Mucosa of rectum (tissue), 2 donors: Measurements from ENCODE around the gene ERGIC1.

Source experiments
- H3K27ac ChIP-seq, 2 donors: one replicate each; pipeline ENCODE4 v1.7.0; 2013; ENCODE audit warnings: inconsistent platforms in 2 of 2, low read depth in 2 of 2, low read length in 2 of 2
- H3K27me3 ChIP-seq, 2 donors: one replicate each; pipeline ENCODE4 v1.7.0; 2013; ENCODE audit warnings: low read length in 2 of 2; ENCODE audit not compliant: control insufficient read depth in 2 of 2, insufficient read depth in 2 of 2
- H3K36me3 ChIP-seq, 2 donors: one replicate each; pipeline ENCODE4 v1.7.0; 2013; ENCODE audit warnings: low read length in 2 of 2; ENCODE audit not compliant: control insufficient read depth in 2 of 2, insufficient read depth in 2 of 2
- H3K4me1 ChIP-seq, 2 donors: one replicate each; pipeline ENCODE4 v1.7.0; 2013; ENCODE audit warnings: low read length in 2 of 2, mild to moderate bottlenecking in 1 of 2; ENCODE audit not compliant: control insufficient read depth in 2 of 2, insufficient read depth in 2 of 2
- H3K4me3 ChIP-seq, 2 donors: one replicate each; pipeline ENCODE4 v1.7.0; 2013; ENCODE audit warnings: low read length in 2 of 2
- H3K9ac ChIP-seq, 2 donors: one replicate each; pipeline ENCODE4 v1.7.0; 2013; ENCODE audit warnings: low read length in 2 of 2, low read depth in 1 of 2, mild to moderate bottlenecking in 1 of 2
- H3K9me3 ChIP-seq, 2 donors: one replicate each; pipeline ENCODE4 v1.7.0; 2013; ENCODE audit warnings: low read length in 2 of 2; ENCODE audit not compliant: control insufficient read depth in 2 of 2
- donor health status: healthy.
- donor health status: Normal muscosa, but diverticular disease.

ERGIC1 gene

DNA sequence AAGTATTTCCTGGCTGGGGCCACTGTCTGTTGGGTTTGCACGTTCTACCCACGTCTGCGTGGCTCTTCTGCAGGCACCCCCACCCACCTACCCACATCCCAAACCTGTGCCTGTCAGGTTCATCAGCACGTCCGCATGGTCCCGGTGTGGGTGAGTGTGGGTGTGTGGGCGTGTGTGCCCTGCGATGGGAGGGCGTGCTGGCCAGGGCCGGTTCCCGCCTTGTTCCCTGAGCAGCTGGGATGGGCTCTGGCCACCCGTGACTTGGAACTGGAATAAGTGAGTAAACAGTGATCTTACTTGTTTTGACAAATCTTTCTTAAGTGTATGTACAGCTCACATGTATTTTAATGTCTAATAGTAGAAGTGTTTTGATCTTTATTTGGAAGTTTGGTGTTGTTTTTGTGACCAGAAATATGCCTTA, 20.4 kb downstream of the ERGIC1 start:
- Histone ChIP-seq H3K4me3 (no peak overlapping the region), H3K9ac (peak overlapping the region; percentile 14 to 47), H3K27ac (peak overlapping the region; percentile 49 to 78), H3K9me3 (no peaks in the 10 kb centered on the region), H3K27me3 (no peaks in the 10 kb centered on the region), H3K4me1 (peaks cover 45 to 54% of the 10 kb centered on the region in 2 donors), H3K36me3 (peaks cover 3% of the 10 kb centered on the region in 2 donors)

DNA sequence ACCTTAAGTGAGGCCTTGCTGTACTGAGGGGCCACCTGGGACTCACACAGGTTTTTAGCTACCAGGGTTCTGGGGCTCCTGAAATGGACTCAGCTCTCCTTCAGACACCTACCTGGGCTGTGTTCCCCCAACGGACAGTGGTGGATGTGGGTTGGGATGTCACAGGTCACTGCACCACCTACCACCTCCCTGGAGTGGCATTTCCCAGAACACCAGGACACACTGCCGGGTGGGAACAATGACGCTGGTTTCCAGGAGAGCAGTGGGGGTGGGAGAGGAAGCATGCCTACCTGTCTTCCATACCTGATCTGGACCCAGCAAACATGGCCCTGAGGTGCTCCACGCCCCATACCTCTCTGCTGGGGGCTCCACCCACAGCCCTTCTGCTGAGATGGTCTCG, 20.9 kb downstream of the ERGIC1 start:
- H3K4me3 ChIP-seq = peak overlapping the region in 1 of 2 donors; percentile 14
- H3K4me1 ChIP-seq = peaks cover 46 to 54% of the 10 kb centered on the region in 2 donors
- peak overlapping the region in 1 of 2 donors; percentile 47 for H3K9ac ChIP-seq
- H3K27me3 ChIP-seq = no peaks in the 10 kb centered on the region
- peaks cover 3% of the 10 kb centered on the region in 2 donors for H3K36me3 ChIP-seq
- peak overlapping the region; percentile 49 to 78 for H3K27ac ChIP-seq
- no peaks in the 10 kb centered on the region for H3K9me3 ChIP-seq

DNA sequence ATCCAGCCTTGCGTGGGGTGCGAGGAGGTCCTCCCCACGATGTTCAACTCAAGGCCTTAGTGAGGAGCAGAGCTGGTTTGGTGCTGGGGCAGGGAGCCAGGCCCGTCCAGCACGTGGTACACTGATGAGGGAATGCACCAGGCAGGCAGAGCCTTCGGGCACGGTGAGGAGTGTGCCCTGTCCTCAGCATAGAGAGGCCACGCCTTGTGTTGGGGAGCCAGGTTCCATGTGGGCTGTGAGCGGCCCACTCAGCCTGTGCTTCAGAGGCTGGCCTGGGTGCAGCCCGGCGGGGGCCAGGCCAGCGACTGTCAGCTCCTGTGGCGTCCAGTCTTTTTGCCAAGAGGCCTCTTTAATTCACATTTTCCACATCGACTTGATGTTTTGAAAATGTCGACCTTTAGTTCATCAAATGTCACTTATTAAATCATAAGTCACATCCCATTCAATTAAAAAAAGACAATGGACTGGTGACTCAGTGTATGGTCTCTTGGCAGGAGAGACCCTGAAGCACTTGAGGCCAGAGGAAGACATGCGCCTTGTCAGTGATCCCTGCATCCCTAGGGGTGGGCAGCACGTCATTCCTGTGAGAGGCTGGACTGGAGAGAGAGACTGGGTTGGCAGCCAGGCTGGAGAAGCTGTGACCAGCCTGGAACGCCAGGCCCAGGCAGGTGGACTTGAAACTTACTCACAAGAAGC, 21.7 kb downstream of the ERGIC1 start:
- Histone ChIP-seq H3K9me3 (no peaks in the 10 kb centered on the region), H3K27me3 (no peaks in the 10 kb centered on the region), H3K27ac (peak overlapping the region; percentile 43 to 49), H3K4me3 (peak overlapping the region in 1 of 2 donors; percentile 7), H3K4me1 (peaks cover 48 to 57% of the 10 kb centered on the region in 2 donors), H3K36me3 (peaks cover 3% of the 10 kb centered on the region in 2 donors), H3K9ac (no peak overlapping the region)

DNA sequence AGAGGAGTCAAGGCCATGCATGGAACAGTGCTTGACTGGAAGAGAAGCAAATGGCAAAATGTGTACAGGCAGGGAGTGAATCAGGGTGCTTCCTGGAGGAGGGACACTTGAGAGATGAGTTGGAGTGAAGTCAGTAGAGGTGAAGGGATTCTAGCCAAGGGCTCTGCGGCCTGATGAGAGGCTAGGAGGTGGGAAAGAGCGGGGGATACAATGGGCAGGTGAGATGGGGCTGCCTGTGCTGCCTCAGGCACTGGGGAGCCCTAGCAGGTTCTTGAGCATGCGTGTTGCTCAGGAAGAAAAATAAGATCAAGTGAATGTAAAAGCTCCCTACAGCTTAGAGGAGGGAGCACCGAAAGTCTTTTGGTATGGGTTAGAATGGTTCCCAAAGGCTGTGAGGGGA, 22.3 kb downstream of the ERGIC1 start:
- Histone ChIP-seq H3K4me1 (peaks cover 54 to 63% of the 10 kb centered on the region in 2 donors), H3K9ac (no peak overlapping the region), H3K27me3 (no peaks in the 10 kb centered on the region), H3K4me3 (no peak overlapping the region), H3K36me3 (peaks cover 3% of the 10 kb centered on the region in 2 donors), H3K9me3 (no peaks in the 10 kb centered on the region), H3K27ac (no peak overlapping the region)

DNA sequence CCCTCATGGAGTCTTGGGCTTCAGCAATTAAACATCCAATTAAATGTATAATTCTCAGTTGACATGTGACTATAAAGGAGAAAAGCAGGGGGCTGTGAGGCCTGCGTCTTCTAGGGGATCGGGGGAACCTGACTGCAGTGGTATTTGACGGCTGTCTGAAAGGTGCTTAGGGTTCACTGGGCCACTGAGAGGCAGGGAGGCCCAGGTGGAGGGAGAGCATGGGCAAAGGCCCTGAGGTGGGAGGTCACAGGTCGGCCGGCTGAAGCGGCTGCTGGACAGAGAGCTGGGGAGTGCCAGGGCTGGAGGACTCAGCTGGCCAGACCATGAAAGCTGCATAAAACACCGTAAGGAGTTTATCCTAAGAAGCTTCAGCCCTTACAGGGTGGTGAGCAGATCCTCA, 23.9 kb downstream of the ERGIC1 start:
- Histone ChIP-seq H3K36me3 (peaks cover 5 to 6% of the 10 kb centered on the region in 2 donors), H3K4me3 (no peak overlapping the region), H3K9me3 (no peaks in the 10 kb centered on the region), H3K4me1 (peaks cover 56 to 59% of the 10 kb centered on the region in 2 donors), H3K9ac (no peak overlapping the region), H3K27me3 (no peaks in the 10 kb centered on the region), H3K27ac (peak overlapping the region; percentile 83 to 86)

DNA sequence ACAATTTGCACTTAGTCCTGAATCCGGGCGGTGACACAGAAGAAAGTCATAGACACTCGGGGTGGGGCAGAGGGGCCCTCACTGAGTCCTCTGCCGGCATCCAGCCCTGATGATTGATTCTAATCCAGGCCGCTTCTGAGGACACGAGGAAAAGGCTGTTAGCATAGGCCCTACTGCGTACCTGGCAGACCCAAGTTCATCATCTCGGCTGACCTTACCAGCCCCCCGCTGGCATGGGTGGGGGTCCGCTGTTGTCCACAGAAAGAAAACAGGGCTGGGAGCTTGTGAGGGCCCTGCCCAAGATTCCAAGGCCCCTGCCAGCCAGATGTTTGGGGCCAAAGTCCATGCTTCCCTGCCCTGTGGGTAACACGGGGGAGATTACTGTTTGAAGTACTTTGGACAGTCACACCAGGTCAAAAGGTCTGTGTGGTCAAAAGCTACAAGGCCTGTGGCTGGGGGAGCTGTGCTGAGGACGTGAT, 24.5 kb downstream of the ERGIC1 start:
- Histone ChIP-seq H3K4me1 (peaks cover 51 to 54% of the 10 kb centered on the region in 2 donors), H3K4me3 (no peak overlapping the region), H3K9me3 (no peaks in the 10 kb centered on the region), H3K9ac (peak overlapping the region; percentile 61 to 63), H3K27me3 (no peaks in the 10 kb centered on the region), H3K27ac (peak overlapping the region; percentile 83 to 86), H3K36me3 (peaks cover 5 to 6% of the 10 kb centered on the region in 2 donors)

DNA sequence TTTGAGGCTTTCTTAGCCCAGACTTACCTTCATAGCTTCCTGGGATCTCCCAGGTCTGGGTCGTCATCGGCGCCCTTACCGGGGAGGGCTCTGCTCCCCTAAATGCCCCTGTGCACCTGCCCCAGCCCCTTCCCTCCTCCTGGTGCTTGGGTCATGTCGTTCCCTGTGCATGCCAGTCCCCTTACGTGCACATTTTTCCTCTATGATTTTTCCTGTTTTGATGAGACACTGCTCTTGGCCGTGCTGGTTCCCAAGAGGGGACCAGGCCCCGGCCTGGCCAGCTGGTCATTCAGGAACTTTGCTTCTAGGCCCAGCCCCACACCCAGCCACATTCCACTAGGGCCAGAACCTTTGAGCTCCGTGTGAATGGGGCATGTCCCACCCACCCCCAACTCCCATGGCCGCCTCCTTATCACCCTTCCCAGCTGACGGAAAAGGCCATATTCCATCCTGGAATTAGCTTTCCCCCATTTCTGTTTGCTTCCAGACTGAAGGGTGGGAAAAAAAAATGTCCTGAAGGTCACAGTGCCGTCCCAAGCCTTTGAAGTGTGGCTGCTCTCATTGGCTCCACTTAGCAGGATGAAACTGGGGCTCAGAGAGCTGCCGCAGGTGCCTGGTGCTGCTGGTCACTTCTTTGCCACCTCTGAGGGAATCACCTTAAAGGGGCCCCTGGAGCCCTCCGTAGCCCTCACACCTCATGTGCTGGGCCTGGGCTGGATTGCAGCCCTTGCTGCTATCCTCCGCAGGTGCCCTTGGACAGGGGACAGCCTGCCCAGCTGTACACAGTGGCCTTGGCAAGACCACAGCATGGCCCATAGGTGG, 25.1 kb downstream of the ERGIC1 start:
- peak overlapping the region; percentile 61 to 63 for H3K9ac ChIP-seq
- H3K27ac ChIP-seq = peak overlapping the region; percentile 83 to 86
- H3K4me1 ChIP-seq = peaks cover 47 to 52% of the 10 kb centered on the region in 2 donors
- H3K9me3 ChIP-seq = no peaks in the 10 kb centered on the region
- H3K36me3 ChIP-seq = peaks cover 5 to 6% of the 10 kb centered on the region in 2 donors
- peak overlapping the region in 1 of 2 donors; percentile 13 for H3K4me3 ChIP-seq
- H3K27me3 ChIP-seq = no peaks in the 10 kb centered on the region

DNA sequence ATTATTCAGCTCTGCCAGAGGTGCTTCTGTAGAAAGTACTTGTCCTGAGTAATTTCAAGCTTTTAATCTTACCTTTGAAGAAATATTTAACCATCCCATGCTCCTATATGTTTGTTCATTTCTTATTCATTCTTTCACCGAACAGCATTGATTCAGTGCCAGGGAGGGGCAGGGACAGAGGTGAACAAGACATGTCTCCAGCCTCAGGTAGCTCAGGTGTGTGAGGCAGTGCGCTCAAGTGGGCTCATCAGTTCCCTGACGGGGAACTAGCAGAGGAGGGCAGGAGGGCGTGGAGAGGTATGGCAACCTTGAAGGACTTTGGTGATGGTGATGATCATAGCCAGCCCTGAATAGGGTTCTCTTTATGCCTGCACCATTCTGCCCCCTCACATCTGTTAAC, 25.9 kb downstream of the ERGIC1 start:
- no peaks in the 10 kb centered on the region for H3K9me3 ChIP-seq
- H3K9ac ChIP-seq = peak overlapping the region in 1 of 2 donors; percentile 63
- H3K36me3 ChIP-seq = peaks cover 5 to 6% of the 10 kb centered on the region in 2 donors
- peak overlapping the region; percentile 83 to 86 for H3K27ac ChIP-seq
- H3K27me3 ChIP-seq = no peaks in the 10 kb centered on the region
- peaks cover 40 to 45% of the 10 kb centered on the region in 2 donors for H3K4me1 ChIP-seq
- peak overlapping the region in 1 of 2 donors; percentile 13 for H3K4me3 ChIP-seq

DNA sequence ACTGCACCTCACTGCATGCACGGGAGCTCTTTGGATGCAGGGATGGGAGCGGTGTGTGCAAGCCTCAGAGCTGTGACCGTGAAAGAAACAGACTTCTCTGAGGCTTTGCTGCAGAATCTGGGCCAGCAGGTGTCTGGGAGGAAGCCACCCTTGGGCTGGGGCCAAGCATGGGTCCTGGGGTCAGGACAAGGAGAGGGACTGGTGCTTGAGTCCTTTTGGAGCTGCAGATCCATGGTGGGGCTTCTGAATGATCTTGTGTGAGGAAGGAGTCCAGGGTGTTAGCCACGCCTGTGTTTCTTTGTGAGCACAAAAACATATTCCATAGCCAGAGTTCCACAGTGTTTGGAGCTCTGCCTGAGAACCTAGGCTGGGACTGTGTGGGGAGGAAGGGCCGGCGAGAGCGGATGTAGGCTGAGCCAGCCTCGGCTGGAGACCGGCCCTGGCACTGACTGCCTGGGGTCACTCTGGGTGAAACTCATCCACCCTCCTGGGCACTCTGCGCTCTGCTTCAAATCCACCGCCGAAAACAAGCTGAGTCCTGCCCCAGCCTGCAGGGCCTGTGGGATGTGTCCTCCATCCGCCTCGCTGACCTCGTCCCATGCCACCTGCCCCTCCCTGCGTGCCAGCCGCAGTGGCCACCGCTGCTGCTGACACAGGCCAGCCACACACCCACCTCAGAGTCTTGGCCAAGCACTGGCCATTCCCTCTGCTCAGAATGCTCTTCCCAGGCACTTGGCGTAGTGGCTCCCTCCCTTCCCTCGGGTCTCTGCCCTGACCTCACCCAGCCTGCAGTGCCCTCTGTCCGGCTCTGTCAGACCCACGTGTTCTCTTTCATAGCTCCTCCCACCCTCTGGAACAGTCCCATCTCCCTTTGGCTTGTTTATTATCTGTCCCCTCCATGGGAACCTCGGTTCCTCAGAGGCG, 26.7 kb downstream of the ERGIC1 start:
- no peaks in the 10 kb centered on the region for H3K9me3 ChIP-seq
- peak overlapping the region in 1 of 2 donors; percentile 63 for H3K9ac ChIP-seq
- peak overlapping the region; percentile 83 to 86 for H3K27ac ChIP-seq
- H3K4me1 ChIP-seq = peaks cover 37 to 38% of the 10 kb centered on the region in 2 donors
- peak overlapping the region in 1 of 2 donors; percentile 5 for H3K4me3 ChIP-seq
- H3K27me3 ChIP-seq = no peaks in the 10 kb centered on the region
- H3K36me3 ChIP-seq = peaks cover 2% of the 10 kb centered on the region in 2 donors
